ENCODE data around the gene LDHAL6B. TPM values are rescaled to one million over a fixed set of nuclear protein-coding genes. Genes with fewer than 3 reads are reported as not detected.

LDHAL6B gene
- total and polyA plus RNA-seq, 4 donors = 0.05 TPM; not detected in 3

- H3K27ac ChIP-seq (ENCODE audit: low read depth in 1 of 2, low read length in 1 of 2) = no peak overlapping the region
Observed at GRCh38 chr15:59250249-59250648, 43.6 kb downstream of the LDHAL6B start.

GRCh38 chr15:59251001-59251845, 44.6 kb downstream of the LDHAL6B start:
- ATAC-seq (ENCODE audit: insufficient read depth, low FRiP score) (no peak), DNase-seq (no peak)
- Histone ChIP-seq H3K4me3 (no peak overlapping the region), H3K4me1 (ENCODE audit: control insufficient read depth in 5 of 5, insufficient read depth in 5 of 5, low read length in 5 of 5) (no peaks in the 10 kb centered on the region), H3K27ac (ENCODE audit: low read depth in 1 of 2, low read length in 1 of 2) (no peak overlapping the region), H3K27me3 (ENCODE audit: control insufficient read depth in 3 of 3, insufficient read depth in 3 of 3, low read length in 2 of 3) (no peaks in the 10 kb centered on the region), H3K36me3 (ENCODE audit: control insufficient read depth in 4 of 4, insufficient read depth in 4 of 4, low read length in 4 of 4) (peaks cover 0 to 8% (median 2%) of the 10 kb centered on the region in 4 donors), H3K9ac (ENCODE audit: insufficient read depth in 1 of 2, low read length in 2 of 2) (no peak overlapping the region), H3K9me3 (ENCODE audit: control insufficient read depth in 4 of 4, insufficient read depth in 3 of 4, low read length in 3 of 4) (no peaks in the 10 kb centered on the region)
- WGBS, 2 donors = 75 to 78% methylated on average over 7 of the region's 7 CpGs
- no peak for TF ChIP-seq CTCF (IDR thresholded peaks at IDR 0.05; ENCODE audit: control extremely low read depth, extremely low read depth)

More at GRCh38 chr15:59250249-59250648, 43.6 kb downstream of the LDHAL6B start:
- Histone ChIP-seq H3K9me3 (ENCODE audit: control insufficient read depth in 4 of 4, insufficient read depth in 3 of 4, low read length in 3 of 4) (no peaks in the 10 kb centered on the region), H3K27me3 (ENCODE audit: control insufficient read depth in 3 of 3, insufficient read depth in 3 of 3, low read length in 2 of 3) (no peaks in the 10 kb centered on the region), H3K4me3 (no peak overlapping the region), H3K9ac (ENCODE audit: insufficient read depth in 1 of 2, low read length in 2 of 2) (no peak overlapping the region), H3K4me1 (ENCODE audit: control insufficient read depth in 5 of 5, insufficient read depth in 5 of 5, low read length in 5 of 5) (no peaks in the 10 kb centered on the region), H3K36me3 (ENCODE audit: control insufficient read depth in 4 of 4, insufficient read depth in 4 of 4, low read length in 4 of 4) (peaks cover 0 to 8% (median 2%) of the 10 kb centered on the region in 4 donors)
- TF ChIP-seq CTCF (IDR thresholded peaks at IDR 0.05; ENCODE audit: control extremely low read depth, extremely low read depth) = no peak
- 93 to 94% methylated on average over 13 of the region's 13 CpGs for WGBS, 2 donors
- ATAC-seq (ENCODE audit: insufficient read depth, low FRiP score) = no peak
- no peak for DNase-seq

DNA sequence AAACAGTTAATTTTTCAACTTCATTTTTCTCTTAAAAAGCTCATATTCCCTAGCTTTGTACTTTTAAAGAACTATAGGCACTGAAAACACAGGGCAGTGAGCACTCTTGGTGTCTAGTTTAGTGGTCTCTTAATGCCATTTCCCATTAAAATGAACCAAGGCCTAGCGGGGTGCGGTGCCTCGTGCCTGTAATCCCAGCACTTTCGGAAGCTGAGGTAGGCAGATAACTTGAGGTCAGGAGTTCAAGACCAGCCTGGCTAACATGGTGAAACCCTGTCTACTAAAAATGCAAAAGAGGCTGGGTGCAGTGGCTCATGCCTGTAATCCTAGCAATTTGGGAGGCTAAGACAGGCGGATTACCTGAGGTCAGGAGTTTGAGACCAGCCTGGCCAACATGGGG, 45.5 kb downstream of the LDHAL6B start:
- Histone ChIP-seq H3K4me3 (no peak overlapping the region), H3K36me3 (ENCODE audit: control insufficient read depth in 4 of 4, insufficient read depth in 4 of 4, low read length in 4 of 4) (peaks cover 0 to 4% (median 2%) of the 10 kb centered on the region in 4 donors), H3K9me3 (ENCODE audit: control insufficient read depth in 4 of 4, insufficient read depth in 3 of 4, low read length in 3 of 4) (no peaks in the 10 kb centered on the region), H3K27me3 (ENCODE audit: control insufficient read depth in 3 of 3, insufficient read depth in 3 of 3, low read length in 2 of 3) (no peaks in the 10 kb centered on the region), H3K4me1 (ENCODE audit: control insufficient read depth in 5 of 5, insufficient read depth in 5 of 5, low read length in 5 of 5) (no peaks in the 10 kb centered on the region), H3K9ac (ENCODE audit: insufficient read depth in 1 of 2, low read length in 2 of 2) (no peak overlapping the region), H3K27ac (ENCODE audit: low read depth in 1 of 2, low read length in 1 of 2) (no peak overlapping the region)
- 96% methylated on average over 5 of the region's 5 CpGs for WGBS, 2 donors
- DNase-seq = no peak
- ATAC-seq (ENCODE audit: insufficient read depth, low FRiP score) = no peak
- TF ChIP-seq CTCF (IDR thresholded peaks at IDR 0.05; ENCODE audit: control extremely low read depth, extremely low read depth) = no peak

Data from lung (tissue), 12 donors.